Measurements from ENCODE around the gene SMARCAL1.

GRCh38 chr2:216388046-216388884 is 24.0 kb upstream of the SMARCAL1 start:
- TF ChIP-seq YY1 (IDR thresholded peaks at IDR 0.05; ENCODE audit: insufficient read depth, insufficient read length): no peak
- TF ChIP-seq SUZ12 (IDR thresholded peaks at IDR 0.05; ENCODE audit: extremely low read depth, insufficient read depth, insufficient read length): no peak
- no peak for TF ChIP-seq ZNF274 (IDR thresholded peaks at IDR 0.05; ENCODE audit: low read depth, low read length)

Measured in NT2/D1 (cell line).